IMR-90 (cell line): Measurements from ENCODE around the gene KIF16B. TPM values are rescaled to one million over a fixed set of nuclear protein-coding genes. Genes with fewer than 3 reads are reported as not detected.
"Not testable (repeated sequence)": the region's sequence is repeated elsewhere in the genome, so short reads cannot be mapped to it uniquely, and the experiment has no call there.

Experiments
- ATAC-seq: fragments of 200-7000 bp; cut with Tn5 transposase; 2 replicates; pipeline ENCODE4 v1.9.1; 2020; ENCODE audit warnings: low read depth, mild to moderate bottlenecking, moderate library complexity
- BruUV-seq: library from RNA; stranded (reverse); fragments of 400-500 nt; replicated peaks from 2 replicates; lab custom pipeline; 2021; lab: Mats Ljungman, UMichigan
- CTCF ChIA-PET: fragments of 300-600 bp; formaldehyde crosslinking; extraction: SDS; loops from one replicate; lab custom pipeline; 2021; ENCODE audit warnings: antibody characterized with exemption; lab: Yijun Ruan, JAX
- POLR2A ChIA-PET: fragments of 300-600 bp; sonication (Branson Sonifier 250); formaldehyde crosslinking; loops from one replicate; lab custom pipeline; 2022; ENCODE audit warnings: antibody characterized with exemption; ENCODE audit not compliant: unreplicated experiment; lab: Charles Lee
- DNase-seq: peaks from one replicate; pipeline ENCODE4 v3.0.0; 2013
- H2AFZ ChIP-seq: replicated peaks from 2 replicates; pipeline ENCODE3; 2013; ENCODE audit warnings: low read length, mild to moderate bottlenecking; ENCODE audit not compliant: poor library complexity
- H2AK5ac ChIP-seq: 2 replicates; pipeline ENCODE4 v1.6.1; 2013; ENCODE audit warnings: low read depth, low read length, inconsistent platforms
- H2AK9ac ChIP-seq: replicated peaks from 2 replicates; pipeline ENCODE3; 2013; ENCODE audit warnings: mild to moderate bottlenecking, low read depth, low read length, moderate library complexity; ENCODE audit not compliant: poor library complexity
- H2BK120ac ChIP-seq: 2 replicates; pipeline ENCODE4 v1.6.1; 2013; ENCODE audit warnings: low read depth, low read length, inconsistent platforms
- H2BK15ac ChIP-seq: 3 replicates; pipeline ENCODE4 v1.6.1; 2013; ENCODE audit warnings: low read depth, low read length, inconsistent platforms
- H2BK20ac ChIP-seq: 2 replicates; pipeline ENCODE4 v1.6.1; 2013; ENCODE audit warnings: low read depth, mild to moderate bottlenecking, inconsistent platforms, low read length, moderate library complexity
- H2BK5ac ChIP-seq: 2 replicates; pipeline ENCODE4 v1.6.1; 2013; ENCODE audit warnings: mild to moderate bottlenecking, low read depth, low read length, inconsistent platforms; ENCODE audit not compliant: poor library complexity, severe bottlenecking
- H3K14ac ChIP-seq: replicated peaks from 2 replicates; pipeline ENCODE4 v1.6.1; 2013; ENCODE audit warnings: low read depth, low read length, inconsistent platforms
- H3K18ac ChIP-seq: 2 replicates; pipeline ENCODE4 v1.6.1; 2013; ENCODE audit warnings: low read depth, low read length, control low read depth
- H3K23ac ChIP-seq: 2 replicates; pipeline ENCODE4 v1.6.1; 2013; ENCODE audit warnings: low read depth, low read length, inconsistent platforms
- H3K27ac ChIP-seq: 2 replicates; pipeline ENCODE4 v1.5.1; 2013; ENCODE audit warnings: mild to moderate bottlenecking, control low read depth, low read length; ENCODE audit not compliant: insufficient read depth
- H3K27me3 ChIP-seq: 2 replicates; pipeline ENCODE4 v1.6.1; 2013; ENCODE audit warnings: low read length; ENCODE audit not compliant: control insufficient read depth, insufficient read depth
- H3K36me3 ChIP-seq: 2 replicates; pipeline ENCODE4 v1.6.1; 2013; ENCODE audit warnings: low read length, mixed read lengths; ENCODE audit not compliant: control insufficient read depth, insufficient read depth
- H3K4ac ChIP-seq: 2 replicates; pipeline ENCODE4 v1.6.1; 2013; ENCODE audit warnings: low read depth, low read length, inconsistent platforms
- H3K4me1 ChIP-seq: 2 replicates; pipeline ENCODE4 v1.6.1; 2013; ENCODE audit warnings: low read length, mixed read lengths; ENCODE audit not compliant: control insufficient read depth, insufficient read depth
- H3K4me2 ChIP-seq: 2 replicates; pipeline ENCODE4 v1.6.1; 2013; ENCODE audit warnings: low read depth, mild to moderate bottlenecking, control low read depth, low read length, moderate library complexity
- H3K4me3 ChIP-seq: 2 replicates; pipeline ENCODE4 v1.5.1; 2013; ENCODE audit warnings: low read depth, mild to moderate bottlenecking, control low read depth, low read length, moderate library complexity; ENCODE audit not compliant: insufficient read depth
- H3K56ac ChIP-seq: 2 replicates; pipeline ENCODE4 v1.6.1; 2013; ENCODE audit warnings: low read length, inconsistent platforms; ENCODE audit not compliant: insufficient read depth; ENCODE audit errors: extremely low read depth
- H3K79me1 ChIP-seq, 2 experiments: 2 replicates each; pipeline ENCODE4 v1.6.1; 2013; ENCODE audit warnings: low read length in 2 of 2, inconsistent platforms in 1 of 2, low read depth in 1 of 2
- H3K9ac ChIP-seq: 2 replicates; pipeline ENCODE4 v1.6.1; 2013; ENCODE audit warnings: low read depth, low read length, control low read depth
- H3K9me1 ChIP-seq: 2 replicates; pipeline ENCODE4 v1.6.1; 2013; ENCODE audit warnings: low read length, inconsistent platforms; ENCODE audit not compliant: insufficient read depth
- H3K9me3 ChIP-seq: 2 replicates; pipeline ENCODE4 v1.6.1; 2013; ENCODE audit warnings: low read length; ENCODE audit not compliant: control insufficient read depth, insufficient read depth
- H4K20me1 ChIP-seq: 2 replicates; pipeline ENCODE4 v1.6.1; 2013; ENCODE audit warnings: low read length, inconsistent platforms; ENCODE audit not compliant: insufficient read depth
- H4K5ac ChIP-seq: 2 replicates; pipeline ENCODE4 v1.6.1; 2013; ENCODE audit warnings: mild to moderate bottlenecking, low read depth, low read length, control low read depth
- H4K8ac ChIP-seq, 2 experiments: 2 replicates each; pipeline ENCODE4 v1.6.1; 2013; ENCODE audit warnings: low read depth in 2 of 2, low read length in 2 of 2, control low read depth in 1 of 2, inconsistent platforms in 1 of 2
- H4K91ac ChIP-seq: 2 replicates; pipeline ENCODE4 v1.6.1; 2013; ENCODE audit warnings: low read depth, low read length, inconsistent platforms; ENCODE audit not compliant: insufficient read depth
- WGBS, 2 experiments: methylation state at CpG; one replicate each; pipeline versions ENCODE4 v1.1.5 to v1.1.7; 2013; ENCODE audit warnings: missing lambda C conversion rate in 2 of 2; ENCODE audit not compliant: insufficient read length in 1 of 2; ENCODE audit errors: extremely low coverage in 2 of 2; 5-methylcytosine and 5-hydroxymethylcytosine counted together
- dilution Hi-C: fragments of 300-500 bp; cut with HindIII; formaldehyde crosslinking; loops from one replicate; pipeline ENCODE4 v1.14.3; 2018; ENCODE audit warnings: low sequenced_read_pairs; ENCODE audit not compliant: unreplicated experiment
- in situ Hi-C: fragments of 300-500 bp; cut with MboI; formaldehyde crosslinking; loops from 3 replicates; pipeline ENCODE4 v1.14.3; 2019; ENCODE audit warnings: low sequenced_read_pairs, inconsistent platforms, mixed read lengths
- intact Hi-C: fragments of 100-400 bp; cut with micrococcal nuclease; formaldehyde crosslinking; loops from 2 replicates; pipeline ENCODE4 v1.10.0; 2022
- polyA plus RNA-seq, 3 experiments: library from polyadenylated mRNA; depleted of rRNA; stranded (reverse); fragments of >200 nt; gene quantifications; 2 replicates each; pipeline ENCODE4 v1.2.3, GENCODE V29; 2012; ENCODE audit warnings: low replicate concordance in 1 of 3
- total RNA-seq: library from RNA; depleted of rRNA; stranded (reverse); fragments of >200 nt; gene quantifications from 2 replicates; pipeline ENCODE4 v1.2.3, GENCODE V29; 2012

The KIF16B gene
- total and polyA plus RNA-seq, 2 of the 4 experiments (the other 2 are of a cell fraction), result 4.7 to 10.0 TPM

- H2BK120ac ChIP-seq, H3K9ac ChIP-seq, H3K4ac ChIP-seq, H3K4me2 ChIP-seq, H3K23ac ChIP-seq, H2BK5ac ChIP-seq, H2AK9ac ChIP-seq, intact Hi-C loops, H3K4me3 ChIP-seq, H4K20me1 ChIP-seq, H2AK5ac ChIP-seq, H3K9me3 ChIP-seq, H4K91ac ChIP-seq, H2AFZ ChIP-seq, DNase-seq, H3K9me1 ChIP-seq, H4K8ac ChIP-seq, H3K27ac ChIP-seq, H3K27me3 ChIP-seq, dilution Hi-C loops, H3K36me3 ChIP-seq, H2BK20ac ChIP-seq, H4K5ac ChIP-seq, H3K18ac ChIP-seq, H3K14ac ChIP-seq, H3K79me1 ChIP-seq, BruUV-seq, POLR2A ChIA-PET, H3K56ac ChIP-seq, CTCF ChIA-PET, ATAC-seq, H2BK15ac ChIP-seq, H3K4me1 ChIP-seq, in situ Hi-C loops: not testable (repeated sequence)
- WGBS, 2 experiments, result 70% methylated on average over 5 of the region's 12 CpGs; no CpG with 5 or more reads in 1 of the 2 experiments
Observed at GRCh38 chr20:16260133-16260532, 313.1 kb downstream of the KIF16B start.
